Right hindlimb (tissue), 1 donor: Measurements from ENCODE around the gene ZDHHC5.

Experiments
- DNase-seq: peaks from one replicate; pipeline ENCODE4 v3.0.0-alpha.2; 2018

Gene ZDHHC5

GRCh38 chr11:57741132-57742086, 73.5 kb downstream of the ZDHHC5 start, which contains the start of gene SELENOH:
TSS of gene SELENOH (plus strand) at chr11:57741491. CDS start at chr11:57741596, 105 bp downstream.
- peak; percentile 98 for DNase-seq

GRCh38 chr11:57742087-57742452, 74.2 kb downstream of the ZDHHC5 start:
- no peak for DNase-seq

GRCh38 chr11:57744357-57744756, 76.4 kb downstream of the ZDHHC5 start:
- DNase-seq, result no peak

DNA sequence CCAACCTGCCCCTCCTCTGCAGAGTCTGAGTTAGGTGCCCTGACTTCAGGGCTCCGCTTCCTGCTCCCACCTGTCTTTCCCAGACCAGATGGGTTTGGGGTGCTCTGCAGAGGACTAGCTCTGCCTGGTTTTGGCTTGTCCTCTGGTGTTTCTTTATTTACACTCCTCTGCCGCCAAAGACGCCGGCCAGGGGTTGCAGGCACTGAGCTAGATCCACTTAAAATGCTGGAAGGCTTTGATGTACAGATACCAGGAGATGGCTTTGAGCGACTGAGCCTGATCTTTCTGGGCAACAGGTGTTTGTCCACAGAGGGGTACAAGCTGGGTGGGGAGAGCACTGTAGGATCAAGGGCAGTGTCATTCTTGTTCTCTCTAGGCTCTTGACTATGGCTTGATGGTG, 77.3 kb downstream of the ZDHHC5 start:
- DNase-seq, result no peak

- no peak for DNase-seq
Measured at GRCh38 chr11:57746920-57747319, 79.0 kb downstream of the ZDHHC5 start.
